OCI-LY1 (cell line): ENCODE results near the gene MVP.

ENCODE experiments used
- EZH2 ChIP-seq: fragments of 200-600 bp; sonication (generic), shearing (Covaris generic); IDR thresholded peaks from 2 replicates; pipeline ENCODE4 v1.8.0; 2017; ENCODE audit warnings: borderline replicate concordance, mixed run types, mild to moderate bottlenecking, antibody characterized with exemption, low read length, moderate library complexity, mixed read lengths
- TF ChIP-seq, protein P1 (sequence below): fragments of 200-600 bp; sonication (generic), shearing (Covaris generic); IDR thresholded peaks from 2 replicates; pipeline ENCODE4 v1.5.1; 2017; ENCODE audit warnings: mild to moderate bottlenecking, antibody characterized with exemption, low read length, moderate library complexity, mixed read lengths

DNA sequence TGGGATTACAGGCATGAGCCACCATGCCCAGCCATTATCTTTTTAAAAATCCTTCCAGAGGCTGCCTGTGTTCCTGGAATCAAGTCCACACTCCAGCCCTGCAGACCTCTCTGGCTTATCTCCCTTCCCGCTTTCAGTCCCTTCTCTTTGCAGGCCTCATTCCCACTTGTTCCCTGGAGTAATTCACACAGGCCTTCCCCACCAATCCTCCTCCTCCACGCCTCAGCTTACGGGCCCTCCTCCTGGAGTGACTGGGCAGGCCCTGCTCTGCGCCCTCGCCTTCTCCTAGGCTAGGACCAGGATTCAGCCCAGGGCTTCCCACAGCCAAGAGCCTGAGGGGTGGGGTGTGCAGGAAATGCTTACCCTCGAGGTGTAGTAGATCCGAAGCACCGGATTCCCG lies 40.0 kb downstream of the MVP start:
- TF ChIP-seq, protein P1, sequence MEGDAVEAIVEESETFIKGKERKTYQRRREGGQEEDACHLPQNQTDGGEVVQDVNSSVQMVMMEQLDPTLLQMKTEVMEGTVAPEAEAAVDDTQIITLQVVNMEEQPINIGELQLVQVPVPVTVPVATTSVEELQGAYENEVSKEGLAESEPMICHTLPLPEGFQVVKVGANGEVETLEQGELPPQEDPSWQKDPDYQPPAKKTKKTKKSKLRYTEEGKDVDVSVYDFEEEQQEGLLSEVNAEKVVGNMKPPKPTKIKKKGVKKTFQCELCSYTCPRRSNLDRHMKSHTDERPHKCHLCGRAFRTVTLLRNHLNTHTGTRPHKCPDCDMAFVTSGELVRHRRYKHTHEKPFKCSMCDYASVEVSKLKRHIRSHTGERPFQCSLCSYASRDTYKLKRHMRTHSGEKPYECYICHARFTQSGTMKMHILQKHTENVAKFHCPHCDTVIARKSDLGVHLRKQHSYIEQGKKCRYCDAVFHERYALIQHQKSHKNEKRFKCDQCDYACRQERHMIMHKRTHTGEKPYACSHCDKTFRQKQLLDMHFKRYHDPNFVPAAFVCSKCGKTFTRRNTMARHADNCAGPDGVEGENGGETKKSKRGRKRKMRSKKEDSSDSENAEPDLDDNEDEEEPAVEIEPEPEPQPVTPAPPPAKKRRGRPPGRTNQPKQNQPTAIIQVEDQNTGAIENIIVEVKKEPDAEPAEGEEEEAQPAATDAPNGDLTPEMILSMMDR = no peak
- TF ChIP-seq EZH2 = no peak
